KBM-7 (cell line): Measurements from ENCODE around the gene SNTG2.
"Not testable (repeated sequence)": the region's sequence is repeated elsewhere in the genome, so short reads cannot be mapped to it uniquely, and the experiment has no call there.

Experiments
- DNase-seq: peaks from one replicate; pipeline ENCODE4 v3.0.0-alpha.2; 2015
- in situ Hi-C: fragments of 300-500 bp; cut with MboI; formaldehyde crosslinking; loops from 2 replicates; pipeline ENCODE4 v1.14.3; 2020; ENCODE audit warnings: low sequenced_read_pairs, low pct_unique_long_range_greater_than_20kb, mixed read lengths

Gene SNTG2

GRCh38 chr2:950080-950966 lies at the start of gene SNTG2:
Gene SNTG2 (plus strand): TSS chr2:950849. CDS start chr2:950997, 148 bp downstream.
- no peak for DNase-seq
- in situ Hi-C loops = no loop called here

GRCh38 chr2:902584-902983 lies 48.1 kb upstream of the SNTG2 start:
- in situ Hi-C loops = no loop called here
- DNase-seq = no peak

- DNase-seq = no peak
- in situ Hi-C loops = no loop called here
Measured at GRCh38 chr2:903223-903900, 47.3 kb upstream of the SNTG2 start.

- DNase-seq = no peak
- in situ Hi-C loops = no loop called here
Measured at GRCh38 chr2:904246-905024, 46.2 kb upstream of the SNTG2 start.

GRCh38 chr2:905091-905832 lies 45.4 kb upstream of the SNTG2 start:
- in situ Hi-C loops = no loop called here
- DNase-seq = no peak

GRCh38 chr2:905833-906140 lies 44.9 kb upstream of the SNTG2 start:
- in situ Hi-C loops = no loop called here
- DNase-seq = no peak

GRCh38 chr2:907706-908105 lies 42.9 kb upstream of the SNTG2 start:
- no peak for DNase-seq
- in situ Hi-C loops = no loop called here

- in situ Hi-C loops = no loop called here
- DNase-seq = no peak
Measured at GRCh38 chr2:908568-908967, 42.1 kb upstream of the SNTG2 start.

- in situ Hi-C loops, DNase-seq: not testable (repeated sequence)
Measured at GRCh38 chr2:909764-910379, 40.8 kb upstream of the SNTG2 start.

GRCh38 chr2:910698-911097 lies 40.0 kb upstream of the SNTG2 start:
- no peak for DNase-seq
- in situ Hi-C loops = no loop called here

- in situ Hi-C loops = no loop called here
- DNase-seq = no peak
Measured at GRCh38 chr2:915979-916378, 34.7 kb upstream of the SNTG2 start.

- DNase-seq = no peak
- in situ Hi-C loops = no loop called here
Measured at GRCh38 chr2:916935-917334, 33.7 kb upstream of the SNTG2 start.

GRCh38 chr2:919672-920071 lies 31.0 kb upstream of the SNTG2 start:
- in situ Hi-C loops = no loop called here
- no peak for DNase-seq

GRCh38 chr2:920573-920972 lies 30.1 kb upstream of the SNTG2 start:
- in situ Hi-C loops = no loop called here
- DNase-seq = no peak

- no peak for DNase-seq
- in situ Hi-C loops = no loop called here
Measured at GRCh38 chr2:920999-921398, 29.6 kb upstream of the SNTG2 start.

- no peak for DNase-seq
- in situ Hi-C loops = no loop called here
Measured at GRCh38 chr2:922185-922584, 28.5 kb upstream of the SNTG2 start.

GRCh38 chr2:923832-924601 lies 26.6 kb upstream of the SNTG2 start:
- in situ Hi-C loops = no loop called here
- no peak for DNase-seq

GRCh38 chr2:924701-925100 lies 25.9 kb upstream of the SNTG2 start:
- DNase-seq = no peak
- in situ Hi-C loops = no loop called here
